GM12878 (cell line): ENCODE data around the gene UST. TPM values are rescaled to one million over a fixed set of nuclear protein-coding genes. Genes with fewer than 3 reads are reported as not detected.

Experiments used
- BCL3 ChIP-seq: IDR thresholded peaks from 2 replicates; pipeline ENCODE4 v1.6.1; 2011; ENCODE audit warnings: borderline replicate concordance, low read depth, mild to moderate bottlenecking, moderate library complexity, low read length; ENCODE audit not compliant: insufficient read depth, poor library complexity, severe bottlenecking
- BMI1 ChIP-seq: fragments of 450-650 bp; IDR thresholded peaks from 2 replicates; pipeline ENCODE4 v1.6.1; 2016; ENCODE audit warnings: mild to moderate bottlenecking, moderate library complexity, borderline replicate concordance
- EP300 ChIP-seq, 2 experiments: fragments of 150-350 bp in 1 of 2; IDR thresholded peaks; 2 replicates each; pipeline ENCODE4 v1.6.1; 2011 to 2012; ENCODE audit warnings: low read depth in 2 of 2, low read length in 2 of 2, borderline replicate concordance in 1 of 2, improper control_type of control experiment in 1 of 2, inconsistent platforms in 1 of 2; ENCODE audit not compliant: control insufficient read depth in 1 of 2
- GATAD2B ChIP-seq: fragments of 450-650 bp; conservative IDR thresholded peaks from 2 replicates; pipeline ENCODE4 v1.6.1; 2017; ENCODE audit warnings: low read depth, mild to moderate bottlenecking, moderate library complexity
- JUND ChIP-seq: IDR thresholded peaks from 2 replicates; pipeline ENCODE4 v1.6.1; 2012; ENCODE audit warnings: low read depth, mild to moderate bottlenecking, low read length, improper control_type of control experiment, moderate library complexity
- NR2F1 ChIP-seq: fragments of 450-650 bp; conservative IDR thresholded peaks from 2 replicates; pipeline ENCODE4 v1.6.1; 2017; ENCODE audit warnings: mild to moderate bottlenecking
- PKNOX1 ChIP-seq: fragments of 450-650 bp; IDR thresholded peaks from 2 replicates; pipeline ENCODE4 v1.6.1; 2016; ENCODE audit warnings: mild to moderate bottlenecking
- SIX5 ChIP-seq: IDR thresholded peaks from 2 replicates; pipeline ENCODE4 v1.6.1; 2011; ENCODE audit warnings: mild to moderate bottlenecking, low read depth, low read length, moderate library complexity; ENCODE audit not compliant: severe bottlenecking
- SMAD5 ChIP-seq: IDR thresholded peaks from 2 replicates; pipeline ENCODE4 v1.6.1; 2016; ENCODE audit warnings: antibody characterized with exemption, low read depth
- SP1 ChIP-seq: IDR thresholded peaks from one replicate; pipeline ENCODE4 v1.6.1; 2011; ENCODE audit warnings: low read depth, low read length
- STAT3 ChIP-seq: IDR thresholded peaks from 2 replicates; pipeline ENCODE4 v1.6.1; 2011; ENCODE audit warnings: low read depth, low read length, improper control_type of control experiment
- TAF1 ChIP-seq: IDR thresholded peaks from 2 replicates; pipeline ENCODE4 v1.6.1; 2011; ENCODE audit warnings: mild to moderate bottlenecking, low read depth, low read length, borderline replicate concordance
- TCF12 ChIP-seq: IDR thresholded peaks from 2 replicates; pipeline ENCODE4 v1.6.1; 2011; ENCODE audit warnings: low read depth, mild to moderate bottlenecking, low read length
- TCF3 ChIP-seq: IDR thresholded peaks from 2 replicates; pipeline ENCODE4 v1.6.1; 2012; ENCODE audit warnings: low read depth, mild to moderate bottlenecking, low read length, borderline replicate concordance; ENCODE audit not compliant: insufficient read depth
- USF1 ChIP-seq: IDR thresholded peaks from 2 replicates; pipeline ENCODE4 v1.6.1; 2011; ENCODE audit warnings: borderline replicate concordance, low read depth, mild to moderate bottlenecking, moderate library complexity, mixed read lengths, low read length; ENCODE audit not compliant: insufficient read depth; ENCODE audit errors: extremely low read length
- YBX1 ChIP-seq: fragments of 450-650 bp; IDR thresholded peaks from 2 replicates; pipeline ENCODE4 v1.6.1; 2016; ENCODE audit warnings: antibody characterized with exemption
- ZBTB4 ChIP-seq: fragments of 450-650 bp; formaldehyde crosslinking; IDR thresholded peaks from 2 replicates; pipeline ENCODE4 v1.4.0; 2022; ENCODE audit warnings: mild to moderate bottlenecking, moderate library complexity
- ZBTB40 ChIP-seq: fragments of 450-650 bp; IDR thresholded peaks from 2 replicates; pipeline ENCODE4 v1.6.1; 2016; ENCODE audit warnings: mild to moderate bottlenecking, moderate library complexity, borderline replicate concordance
- polyA plus RNA-seq, 11 experiments: library from polyadenylated mRNA; depleted of rRNA in 4 of 11; unstranded in 6 of 11; stranded (reverse) in 5 of 11; fragments of >200 nt; fragmentation: Nextera tagmentation in 4 of 11; fragmentation: Illumina TruSeq in 1 of 11; extraction: Ambion mirVana in 4 of 11; extraction: Trizol in 1 of 11; gene quantifications; 1 replicate in 1 of 11; 2 replicates in 10 of 11; pipeline versions ENCODE4 v1.2.1 to v1.2.3, GENCODE V29; 2011 to 2016; ENCODE audit warnings: inconsistent platforms in 2 of 11, missing spikeins in 2 of 11, low read depth in 1 of 11
- total RNA-seq, 4 experiments: library from RNA; depleted of rRNA in 3 of 4; stranded (reverse); fragments of >200 nt in 3 of 4; fragmentation: Illumina TruSeq in 1 of 4; extraction: Trizol in 1 of 4; gene quantifications; 2 replicates each; pipeline versions ENCODE4 v1.2.1 to v1.2.3, GENCODE V29; 2013 to 2021

UST gene
- total and polyA plus RNA-seq, 10 of the 15 experiments (the other 5 are each of a cell fraction or from before 2014, with no cell fraction given): 0.74 to 43.3 (median 2.2) TPM

- peak; percentile 81 for TF ChIP-seq PKNOX1
- TF ChIP-seq ZBTB40: no peak
- TF ChIP-seq BMI1: peak; percentile 39; the same call in 1 of the 2 replicates
- no peak for TF ChIP-seq TCF12
- 0 out of 2 replicates have a peak, but pooled peaks have one; percentile 36 for TF ChIP-seq YBX1
- TF ChIP-seq SMAD5: no peak
- no peak for TF ChIP-seq SIX5
- TF ChIP-seq EP300 (IDR thresholded peaks at IDR 0.05; ENCODE audit: borderline replicate concordance in 1 of 2, control insufficient read depth in 1 of 2, low read depth in 2 of 2, low read length in 2 of 2): peak in 1 of 2 experiments; percentile 96; a peak in 2 of 4 replicates
- no peak for TF ChIP-seq TAF1
- TF ChIP-seq SP1: no peak
- TF ChIP-seq USF1: no peak
- TF ChIP-seq BCL3: no peak
- TF ChIP-seq STAT3: peak; percentile 61; the same call in 1 of the 2 replicates
- TF ChIP-seq GATAD2B: peak; percentile 73
- no peak for TF ChIP-seq ZBTB4 (CRISPR knock-in tag)
- no peak for TF ChIP-seq TCF3
- TF ChIP-seq NR2F1: peak; percentile 61
- TF ChIP-seq JUND: no peak
Observed at GRCh38 chr6:149055195-149055899, 308.5 kb downstream of the UST start (continued).
